SU-DHL-6 (cell line): ENCODE results near the gene MFSD2A.

ENCODE experiments used
- H2AFZ ChIP-seq: fragments of 200-600 bp; sonication (generic); 2 replicates; pipeline ENCODE4 v1.6.1; 2014; ENCODE audit warnings: low read depth, mild to moderate bottlenecking, moderate library complexity, mixed read lengths, antibody characterized with exemption, low read length; ENCODE audit not compliant: severe bottlenecking
- H3F3A ChIP-seq: fragments of 200-600 bp; shearing (Covaris generic); 2 replicates; pipeline ENCODE4 v1.6.0; 2016; ENCODE audit warnings: antibody characterized with exemption, mild to moderate bottlenecking; ENCODE audit not compliant: insufficient read depth
- H3K27ac ChIP-seq: fragments of 200-600 bp; sonication (generic); 2 replicates; pipeline ENCODE4 v1.5.1; 2016; ENCODE audit warnings: low read depth, mild to moderate bottlenecking, low read length, moderate library complexity, mixed read lengths
- H3K27me3 ChIP-seq: fragments of 200-600 bp; sonication (generic), shearing (Covaris generic); 2 replicates; pipeline ENCODE4 v1.6.0; 2014; ENCODE audit warnings: mild to moderate bottlenecking, low read length
- H3K36me3 ChIP-seq: fragments of 200-600 bp; sonication (generic); 2 replicates; pipeline ENCODE4 v1.6.1; 2014; ENCODE audit warnings: mild to moderate bottlenecking, low read length, mixed read lengths
- H3K4me2 ChIP-seq: fragments of 300-600, 200-600 bp; shearing (Covaris generic), sonication (generic); 2 replicates; pipeline ENCODE4 v1.6.0; 2014; ENCODE audit warnings: low read length, low read depth, mild to moderate bottlenecking; ENCODE audit not compliant: poor library complexity, severe bottlenecking
- H3K4me3 ChIP-seq: fragments of 200-600 bp; sonication (generic); 2 replicates; pipeline ENCODE4 v1.5.1; 2014; ENCODE audit warnings: antibody characterized with exemption, low read length, mild to moderate bottlenecking, mixed read lengths; ENCODE audit not compliant: insufficient read depth, poor library complexity, severe bottlenecking
- H3K79me2 ChIP-seq: fragments of 200-600 bp; sonication (generic); 2 replicates; pipeline ENCODE4 v1.6.1; 2014; ENCODE audit warnings: mild to moderate bottlenecking, low read length, moderate library complexity; ENCODE audit not compliant: insufficient read depth
- H3K9ac ChIP-seq: fragments of 200-600 bp; sonication (generic); 2 replicates; pipeline ENCODE4 v1.7.0; 2014; ENCODE audit warnings: mild to moderate bottlenecking, low read length
- H3K9me2 ChIP-seq: fragments of 200-600 bp; sonication (generic); replicated peaks from 2 replicates; pipeline ENCODE4 v1.6.1; 2014; ENCODE audit warnings: low read length; ENCODE audit not compliant: insufficient read depth
- H3K9me3 ChIP-seq: fragments of 200-600 bp; sonication (generic); 2 replicates; pipeline ENCODE4 v1.6.1; 2014; ENCODE audit warnings: low read length, mixed read lengths; ENCODE audit not compliant: insufficient read depth
- H4K20me1 ChIP-seq: fragments of 200-600 bp; sonication (generic); 2 replicates; pipeline ENCODE4 v1.6.1; 2014; ENCODE audit warnings: low read depth, mild to moderate bottlenecking, antibody characterized with exemption, low read length, moderate library complexity, mixed read lengths
- CTCF ChIP-seq: fragments of 200-600 bp; sonication (generic); IDR thresholded peaks from one replicate; pipeline ENCODE4 v1.5.1; 2017; ENCODE audit warnings: antibody characterized with exemption, mild to moderate bottlenecking, low read length, moderate library complexity; ENCODE audit not compliant: insufficient read depth, poor library complexity, severe bottlenecking
- EZH2phosphoT487 ChIP-seq: fragments of 200-600 bp; sonication (generic), shearing (Covaris generic); conservative IDR thresholded peaks from 2 replicates; pipeline ENCODE4 v1.6.1; 2018; ENCODE audit warnings: mild to moderate bottlenecking, antibody characterized with exemption, low read length, moderate library complexity, mixed read lengths

Gene MFSD2A

GRCh38 chr1:39984951-39985350, 30.0 kb downstream of the MFSD2A start:
- no peaks in the 10 kb centered on the region for H3K27me3 ChIP-seq
- no peaks in the 10 kb centered on the region for H4K20me1 ChIP-seq
- H3K36me3 ChIP-seq: no peaks in the 10 kb centered on the region
- no peaks in the 10 kb centered on the region for H3F3A ChIP-seq
- H3K4me2 ChIP-seq: no peak overlapping the region
- no peaks in the 10 kb centered on the region for H3K9me3 ChIP-seq
- no peak overlapping the region for H3K4me3 ChIP-seq
- H2AFZ ChIP-seq: no peak overlapping the region
- no peak overlapping the region for H3K9ac ChIP-seq
- TF ChIP-seq EZH2phosphoT487 (no peak), CTCF (no peak)
- no peaks in the 10 kb centered on the region for H3K79me2 ChIP-seq
- no peak overlapping the region for H3K27ac ChIP-seq
- H3K9me2 ChIP-seq: no peaks in the 10 kb centered on the region

- H3K4me3 ChIP-seq: no peak overlapping the region
- TF ChIP-seq CTCF: no peak
- TF ChIP-seq EZH2phosphoT487: no peak
- no peak overlapping the region for H2AFZ ChIP-seq
- no peak overlapping the region for H3K27ac ChIP-seq
- no peaks in the 10 kb centered on the region for H4K20me1 ChIP-seq
- H3F3A ChIP-seq: no peaks in the 10 kb centered on the region
- no peak overlapping the region for H3K4me2 ChIP-seq
- H3K9ac ChIP-seq: no peak overlapping the region
- H3K9me2 ChIP-seq: no peaks in the 10 kb centered on the region
- H3K9me3 ChIP-seq: no peaks in the 10 kb centered on the region
- no peaks in the 10 kb centered on the region for H3K36me3 ChIP-seq
- H3K79me2 ChIP-seq: no peaks in the 10 kb centered on the region
- H3K27me3 ChIP-seq: no peaks in the 10 kb centered on the region
These were observed 32.9 kb downstream of the MFSD2A start for GRCh38 chr1:39987869-39988268.

GRCh38 chr1:39988618-39989343, 33.8 kb downstream of the MFSD2A start:
- TF ChIP-seq CTCF: no peak
- TF ChIP-seq EZH2phosphoT487: no peak
- no peaks in the 10 kb centered on the region for H3K9me2 ChIP-seq
- H3K4me3 ChIP-seq: no peak overlapping the region
- no peaks in the 10 kb centered on the region for H3K27me3 ChIP-seq
- no peak overlapping the region for H3K27ac ChIP-seq
- no peaks in the 10 kb centered on the region for H4K20me1 ChIP-seq
- H3K79me2 ChIP-seq: no peaks in the 10 kb centered on the region
- no peak overlapping the region for H3K4me2 ChIP-seq
- H3K9ac ChIP-seq: no peak overlapping the region
- no peak overlapping the region for H2AFZ ChIP-seq
- no peaks in the 10 kb centered on the region for H3K9me3 ChIP-seq
- H3K36me3 ChIP-seq: no peaks in the 10 kb centered on the region
- no peaks in the 10 kb centered on the region for H3F3A ChIP-seq
